B cell (primary cell): Measurements from ENCODE around the gene PRUNE2. TPM values are rescaled to one million over a fixed set of nuclear protein-coding genes. Genes with fewer than 3 reads are reported as not detected.

Source experiments
- ATAC-seq: fragments of 200-7000 bp; cut with Tn5 transposase; one replicate; pipeline ENCODE4 v1.10.0; 2021; ENCODE audit warnings: low read depth, mild to moderate bottlenecking, moderate number of reproducible peaks, moderate library complexity
- CTCF ChIA-PET: fragments of 350-600 bp; sonication (Branson Sonifier 250); formaldehyde crosslinking; loops from one replicate; lab custom pipeline; 2021; ENCODE audit warnings: antibody characterized with exemption, inconsistent platforms; lab: Charles Lee
- POLR2A ChIA-PET: fragments of 350-600 bp; sonication (Branson Sonifier 250); formaldehyde crosslinking; loops from one replicate; lab custom pipeline; 2021; ENCODE audit warnings: antibody characterized with exemption; lab: Charles Lee
- DNase-seq: peaks from one replicate; pipeline ENCODE4 v3.0.0; 2013
- H2AFZ ChIP-seq: 2 replicates; pipeline ENCODE4 v1.6.1; 2012; ENCODE audit warnings: mild to moderate bottlenecking, low read depth, low read length; ENCODE audit not compliant: insufficient read depth, poor library complexity, severe bottlenecking
- H3K27ac ChIP-seq, 2 donors: 1 replicate in 1 of 2; 2 replicates in 1 of 2; pipeline ENCODE4 v1.5.1; 2012 to 2013; ENCODE audit warnings: low read length in 2 of 2, mild to moderate bottlenecking in 2 of 2, moderate library complexity in 1 of 2
- H3K27me3 ChIP-seq, 4 experiments: fragments of 200-600 bp in 1 of 4; sonication (generic) in 1 of 4; replicated peaks in 1 of 4; 1 replicate in 2 of 4; 2 replicates in 2 of 4; pipeline versions ENCODE4 v1.6.1 to v1.7.0; 2013 to 2016; ENCODE audit warnings: low read length in 3 of 4, mild to moderate bottlenecking in 2 of 4, mixed read lengths in 1 of 4, moderate library complexity in 1 of 4; ENCODE audit not compliant: insufficient read depth in 4 of 4, control insufficient read depth in 3 of 4; ENCODE audit errors: control extremely low read depth in 1 of 4
- H3K36me3 ChIP-seq, 2 experiments: replicated peaks in 1 of 2; 1 replicate in 1 of 2; 2 replicates in 1 of 2; pipeline versions ENCODE4 v1.6.1 to v1.7.1; 2013; ENCODE audit warnings: low read length in 1 of 2; ENCODE audit not compliant: insufficient read depth in 2 of 2, control insufficient read depth in 1 of 2; ENCODE audit errors: control extremely low read depth in 1 of 2, extremely low read depth in 1 of 2
- H3K4me1 ChIP-seq, 2 donors: fragments of 200-600 bp in 1 of 2; sonication (generic) in 1 of 2; 1 replicate in 1 of 2; 2 replicates in 1 of 2; pipeline versions ENCODE4 v1.5.1 to v1.6.1; 2013 to 2017; ENCODE audit warnings: low read length in 2 of 2; ENCODE audit not compliant: control insufficient read depth in 2 of 2, insufficient read depth in 2 of 2
- H3K4me2 ChIP-seq: replicated peaks from 2 replicates; pipeline ENCODE3; 2012; ENCODE audit warnings: mild to moderate bottlenecking, low read depth, low read length; ENCODE audit not compliant: poor library complexity, severe bottlenecking
- H3K4me3 ChIP-seq, 5 experiments: fragments of 200-600 bp in 1 of 5; sonication (generic) in 1 of 5; 1 replicate in 3 of 5; 2 replicates in 2 of 5; pipeline versions ENCODE4 v1.5.1 to v1.7.0; 2011 to 2016; ENCODE audit warnings: low read length in 4 of 5, mild to moderate bottlenecking in 4 of 5, low read depth in 2 of 5, control low read depth in 1 of 5, moderate library complexity in 1 of 5; ENCODE audit not compliant: insufficient read depth in 1 of 5; ENCODE audit errors: control extremely low read depth in 1 of 5, extremely low read depth in 1 of 5
- H3K79me2 ChIP-seq: fragments of 200-600 bp; sonication (generic); one replicate; pipeline ENCODE4 v1.6.0; 2016; ENCODE audit warnings: low read length; ENCODE audit not compliant: control insufficient read depth, insufficient read depth
- H3K9ac ChIP-seq: fragments of 200-600 bp; sonication (generic); 2 replicates; pipeline ENCODE4 v1.6.1; 2017; ENCODE audit warnings: mild to moderate bottlenecking, low read length, moderate library complexity
- H3K9me3 ChIP-seq, 3 donors: one replicate each; pipeline versions ENCODE4 v1.6.1 to v1.7.1; 2013; ENCODE audit warnings: low read length in 2 of 3; ENCODE audit not compliant: control insufficient read depth in 2 of 3, insufficient read depth in 1 of 3; ENCODE audit errors: control extremely low read depth in 1 of 3
- H4K20me1 ChIP-seq: 2 replicates; pipeline ENCODE4 v1.6.0; 2012; ENCODE audit warnings: mild to moderate bottlenecking, low read length; ENCODE audit not compliant: insufficient read depth, control insufficient read depth, poor library complexity, severe bottlenecking
- H3K27ac Mint-ChIP-seq: one replicate; pipeline ENCODE4 v1.8.0; 2021; ENCODE audit warnings: mixed read lengths
- H3K27me3 Mint-ChIP-seq: one replicate; pipeline ENCODE4 v1.8.0; 2021; ENCODE audit warnings: mixed read lengths
- H3K4me1 Mint-ChIP-seq: one replicate; pipeline ENCODE4 v1.8.0; 2021; ENCODE audit warnings: mixed read lengths
- H3K4me3 Mint-ChIP-seq: one replicate; pipeline ENCODE4 v1.8.0; 2021; ENCODE audit warnings: mixed read lengths
- H3K9me3 Mint-ChIP-seq: one replicate; pipeline ENCODE4 v1.8.0; 2022; ENCODE audit warnings: mixed read lengths; ENCODE audit not compliant: insufficient read depth
- CTCF ChIP-seq: fragments of 200-600 bp; IDR thresholded peaks from one replicate; pipeline ENCODE4 v1.8.0; 2022; ENCODE audit warnings: antibody characterized with exemption, mild to moderate bottlenecking
- EZH2 ChIP-seq: IDR thresholded peaks from 2 replicates; pipeline ENCODE4 v1.6.1; 2012; ENCODE audit warnings: borderline replicate concordance, low read depth, mild to moderate bottlenecking, moderate library complexity, low read length; ENCODE audit not compliant: insufficient read depth, poor library complexity, severe bottlenecking
- WGBS: methylation state at CpG from one replicate; pipeline ENCODE4 v1.1.5; 2013; ENCODE audit warnings: missing lambda C conversion rate; ENCODE audit not compliant: insufficient coverage; 5-methylcytosine and 5-hydroxymethylcytosine counted together
- intact Hi-C: fragments of 100-400 bp; cut with micrococcal nuclease; formaldehyde crosslinking; loops from one replicate; pipeline ENCODE4 v1.10.0; 2022
- polyA plus RNA-seq: library from polyadenylated mRNA; depleted of rRNA; stranded (reverse); fragments of >200 nt; gene quantifications from 2 replicates; pipeline ENCODE4 v1.2.3, GENCODE V29; 2012
- total RNA-seq, 2 donors: library from RNA; stranded (reverse); fragments of 120-200 nt in 1 of 2; gene quantifications; 1 replicate in 1 of 2; 2 replicates in 1 of 2; pipeline versions ENCODE4 v1.2.3 to v1.2.4, GENCODE V29; 2013 to 2022

The PRUNE2 gene
- total and polyA plus RNA-seq, 2 donors (not counting 1 experiment from before 2014, with no cell fraction given) = 0.12 TPM; not detected in 1

DNA sequence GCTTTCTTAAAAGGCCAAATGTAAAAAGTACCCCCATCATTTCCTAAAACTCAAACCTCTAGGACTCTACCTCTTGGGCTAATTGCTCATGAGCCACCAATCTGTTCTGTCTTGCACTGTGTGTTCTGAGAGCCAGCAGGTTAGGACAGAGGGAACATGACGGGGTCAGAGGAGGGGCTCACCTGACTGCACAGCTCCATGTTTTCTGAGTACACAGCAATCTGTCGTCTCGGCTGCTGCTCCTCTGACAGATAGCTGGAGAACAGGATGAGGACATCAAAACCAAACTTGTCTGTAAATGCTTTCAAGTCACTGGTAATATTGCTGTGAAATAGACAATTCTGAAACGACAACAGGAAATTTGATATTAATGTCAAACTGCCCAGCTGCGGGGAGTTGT, 192.5 kb downstream of the PRUNE2 start:
- no peak overlapping the region for H2AFZ ChIP-seq
- no peak overlapping the region for H3K9ac ChIP-seq
- intact Hi-C loops = no loop called here
- no peak for DNase-seq
- H3K79me2 ChIP-seq = no peaks in the 10 kb centered on the region
- H3K27me3 ChIP-seq = peaks cover 0 to 6% (median 4%) of the 10 kb centered on the region in 4 experiments
- H3K27ac Mint-ChIP-seq = no peak overlapping the region
- H3K4me3 ChIP-seq = no peak overlapping the region
- no peaks in the 10 kb centered on the region for H3K4me1 ChIP-seq
- WGBS = 85% methylated on average over 4 of the region's 5 CpGs
- no peaks in the 10 kb centered on the region for H3K9me3 Mint-ChIP-seq
- H4K20me1 ChIP-seq = no peaks in the 10 kb centered on the region
- H3K4me2 ChIP-seq = no peak overlapping the region
- H3K36me3 ChIP-seq = no peaks in the 10 kb centered on the region
- ChIA-PET CTCF (interaction anchor here (0.7 to 2.3 kb wide), 3 partner anchors 12 to 1937 kb away, joined by 3 to 12 read pairs (median 4); no protein-coding TSS in a partner anchor), POLR2A (no interaction called here)
- TF ChIP-seq EZH2 (no peak), CTCF (no peak)
- H3K9me3 ChIP-seq = no peaks in the 10 kb centered on the region
- H3K27me3 Mint-ChIP-seq = peaks cover 40% of the 10 kb centered on the region
- no peaks in the 10 kb centered on the region for H3K4me1 Mint-ChIP-seq
- no peak for ATAC-seq
- no peak overlapping the region for H3K27ac ChIP-seq
- no peak overlapping the region for H3K4me3 Mint-ChIP-seq

- ATAC-seq (no peak), DNase-seq (no peak)
- Histone ChIP-seq H3K4me1 (peaks cover 4 to 6% of the 10 kb centered on the region in 2 donors), H4K20me1 (no peaks in the 10 kb centered on the region), H3K27me3 (peaks cover 0 to 18% (median 3%) of the 10 kb centered on the region in 4 experiments), H3K9me3 (no peaks in the 10 kb centered on the region), H2AFZ (no peak overlapping the region), H3K79me2 (no peaks in the 10 kb centered on the region), H3K4me2 (no peak overlapping the region), H3K36me3 (no peaks in the 10 kb centered on the region), H3K4me3 (no peak overlapping the region), H3K9ac (no peak overlapping the region), H3K27ac (no peak overlapping the region)
- ChIA-PET POLR2A (no interaction called here), CTCF (interaction anchor here (0.6 to 1.5 kb wide), 2 partner anchors 8 to 219 kb away, joined by 3 to 4 read pairs; no protein-coding TSS in a partner anchor)
- no peak overlapping the region for H3K4me3 Mint-ChIP-seq
- no peak overlapping the region for H3K27ac Mint-ChIP-seq
- TF ChIP-seq EZH2 = no peak
- H3K9me3 Mint-ChIP-seq = no peaks in the 10 kb centered on the region
- peaks cover 53% of the 10 kb centered on the region for H3K27me3 Mint-ChIP-seq
- 100% methylated on average over 2 of the region's 9 CpGs for WGBS
- intact Hi-C loops = no loop called here
- H3K4me1 Mint-ChIP-seq = peaks cover 5% of the 10 kb centered on the region
Observed at GRCh38 chr9:76709020-76709419, 196.9 kb downstream of the PRUNE2 start.
